Activated CD4-positive, alpha-beta T cell treated with anti-CD3 and anti-CD28 coated beads, Interleukin-2, amount 50 U/mL, for 16 hours (primary cell): ENCODE results near the gene BRD3OS.

Experiments
- DNase-seq: peaks from one replicate; pipeline ENCODE4 v3.0.0-alpha.2; 2020

Gene BRD3OS

GRCh38 chr9:133989625-133990365 is 35.5 kb upstream of the BRD3OS start:
- no peak for DNase-seq

DNA sequence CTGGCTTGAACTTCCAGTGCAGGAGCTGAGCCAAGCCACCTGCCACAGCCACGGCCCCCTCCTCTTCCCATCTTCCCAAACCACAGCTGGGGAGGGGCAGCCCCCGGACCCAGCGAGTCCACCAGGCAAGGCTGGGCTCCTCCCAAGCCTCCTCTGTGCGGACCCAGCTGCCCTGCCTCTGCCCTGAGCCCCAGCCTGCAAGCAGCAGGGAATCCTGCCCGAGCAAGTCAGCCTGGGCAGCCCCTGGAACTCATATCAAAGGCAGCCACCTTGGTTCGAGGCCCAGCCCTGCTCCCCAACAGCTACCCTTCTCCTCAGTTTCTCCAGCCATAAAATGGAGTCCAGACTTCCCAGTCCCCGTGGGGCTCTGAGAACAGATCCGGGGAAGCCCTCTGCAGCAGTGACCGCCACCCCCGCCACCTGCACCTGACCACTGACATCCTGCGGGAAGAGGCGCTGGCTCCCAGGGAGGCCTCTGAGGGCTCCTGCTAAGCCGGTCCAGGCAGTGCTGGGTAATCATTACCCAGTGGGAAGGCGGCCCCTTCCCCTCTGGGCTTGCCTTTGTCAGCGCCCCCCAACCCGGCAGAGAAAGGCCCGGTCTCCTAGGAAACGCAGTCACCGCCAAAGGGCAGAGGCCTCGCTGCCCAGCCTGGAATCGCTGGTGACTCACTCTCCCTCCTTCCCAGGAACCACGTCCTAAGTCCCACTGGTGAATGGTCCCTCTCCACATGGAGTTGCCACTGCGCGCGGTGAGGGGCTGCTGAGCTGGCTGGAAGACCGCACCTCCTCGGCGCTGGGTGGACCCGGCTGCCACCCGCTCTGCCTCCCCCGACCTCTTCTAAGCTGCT is 34.7 kb upstream of the BRD3OS start:
- DNase-seq, result no peak

DNA sequence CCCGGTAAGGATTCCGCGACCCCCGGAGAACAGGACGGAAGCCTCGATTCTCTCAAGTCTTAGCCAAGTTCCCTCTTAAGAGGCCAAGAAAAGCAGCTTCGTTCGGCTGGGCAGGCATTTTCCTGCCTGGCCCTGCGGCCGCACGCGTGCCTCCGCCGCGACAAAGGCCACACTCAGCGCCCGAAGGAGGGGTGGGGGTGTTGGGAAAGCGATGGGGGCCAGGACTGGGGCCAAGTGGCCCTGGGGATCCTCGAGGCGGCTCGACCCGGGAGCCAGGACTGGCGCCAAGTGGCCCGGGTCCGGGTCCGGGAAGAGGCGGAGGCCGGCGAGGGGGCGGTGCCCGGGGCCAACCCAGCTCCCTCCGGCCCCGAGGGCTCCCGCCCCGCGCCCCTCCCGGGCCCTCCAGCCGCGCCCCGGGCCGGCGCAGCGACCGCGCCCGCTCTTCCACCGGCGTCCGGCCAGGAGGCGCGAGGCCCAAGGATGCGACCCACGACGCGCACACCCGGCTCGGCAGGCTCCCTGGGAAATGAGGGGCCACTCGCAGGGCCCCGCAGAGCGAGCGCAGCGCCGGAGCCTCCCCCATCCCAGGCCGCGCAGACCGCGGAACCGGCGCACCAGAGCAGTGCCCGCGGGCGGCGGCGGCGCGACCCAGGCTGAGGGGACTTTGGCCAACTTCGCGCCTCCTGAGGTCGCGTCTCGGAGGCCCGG is 33.9 kb upstream of the BRD3OS start:
- no peak for DNase-seq

DNA sequence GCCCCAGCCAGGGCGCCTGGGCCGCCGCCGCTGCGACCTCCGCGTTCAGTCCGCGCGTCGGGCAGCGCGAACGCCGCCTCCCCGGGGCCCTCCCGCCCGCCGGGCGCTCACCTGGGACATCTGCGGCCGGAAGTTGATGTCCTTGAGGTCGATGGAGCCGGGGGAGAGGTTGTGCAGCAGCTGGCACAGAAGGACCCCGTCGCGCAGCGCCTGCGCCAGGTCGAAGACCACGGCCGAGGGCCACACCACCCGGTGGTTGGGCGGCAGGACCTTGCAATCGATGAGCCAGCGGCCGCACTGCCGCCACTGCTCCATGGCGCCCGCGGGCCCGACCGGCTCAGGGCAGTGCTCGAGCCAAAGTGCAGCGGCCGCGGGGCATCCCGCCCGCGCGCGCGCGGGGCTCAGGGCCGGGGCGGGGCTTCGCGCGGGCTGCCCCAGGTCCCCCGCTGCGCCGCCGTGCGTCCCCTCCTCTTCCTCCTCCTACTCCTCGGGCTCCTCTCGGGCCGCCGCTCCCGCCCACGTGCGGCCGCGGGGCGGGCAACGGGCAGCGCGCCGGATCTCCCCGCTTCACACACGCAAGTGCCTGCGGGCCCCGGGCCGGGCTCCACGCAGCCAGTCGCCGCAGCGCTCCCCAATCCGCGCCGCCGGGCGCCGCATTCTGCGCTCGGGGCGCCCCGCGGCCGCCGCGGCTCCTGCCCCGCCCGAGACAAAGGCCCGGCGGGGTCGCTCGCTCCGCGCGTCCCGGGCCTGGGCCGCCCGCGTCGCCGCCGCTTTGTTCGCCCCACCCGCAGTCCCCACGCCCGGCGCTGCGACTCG is 33.1 kb upstream of the BRD3OS start, which contains the start of gene VAV2:
VAV2 (minus strand) TSS at position 361 of the 816 bp plus-strand sequence; CDS start at position 315, 46 bp downstream.
- peak; percentile 43 for DNase-seq

GRCh38 chr9:133992780-133993634 is 32.3 kb upstream of the BRD3OS start:
- DNase-seq, result peak; percentile 61

GRCh38 chr9:133993635-133994253 is 31.5 kb upstream of the BRD3OS start:
- DNase-seq, result no peak

DNA sequence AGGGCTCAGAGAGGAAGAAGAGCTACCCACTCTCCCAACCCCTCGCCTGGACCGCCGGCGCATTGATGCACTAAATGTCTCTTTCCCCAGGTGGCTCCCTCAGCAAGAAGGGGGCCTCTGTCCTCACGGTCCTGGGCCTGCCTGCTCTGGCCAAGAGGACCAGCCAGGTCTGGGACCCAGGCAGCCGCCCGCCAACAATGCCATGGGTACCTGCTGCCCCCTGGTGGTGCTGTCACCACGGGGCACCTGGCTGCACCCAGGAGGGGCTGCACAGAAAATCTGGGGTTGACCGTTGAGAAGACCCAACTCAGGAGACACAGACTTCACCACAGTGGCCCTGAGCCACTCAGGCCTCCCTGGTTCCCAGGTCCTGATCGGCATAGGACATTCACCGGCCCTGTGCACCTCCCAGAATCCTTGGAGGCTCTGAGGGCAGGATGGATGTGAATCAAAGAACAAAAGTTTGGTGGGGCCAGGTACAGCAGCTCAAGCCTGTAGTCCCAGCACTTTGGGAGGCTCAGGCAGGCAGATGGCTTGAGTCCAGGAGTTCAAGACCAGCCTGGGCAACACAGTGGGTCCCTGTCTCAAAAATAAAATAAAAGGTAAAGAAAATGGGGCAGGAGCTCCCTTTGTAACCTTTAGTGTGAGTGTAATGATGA is 30.8 kb upstream of the BRD3OS start:
- DNase-seq, result peak; percentile 78

- DNase-seq, result peak; percentile 19
These were observed 30.0 kb upstream of the BRD3OS start for GRCh38 chr9:133995012-133995896.

- no peak for DNase-seq
These were observed 28.5 kb upstream of the BRD3OS start for GRCh38 chr9:133996531-133997520.

DNA sequence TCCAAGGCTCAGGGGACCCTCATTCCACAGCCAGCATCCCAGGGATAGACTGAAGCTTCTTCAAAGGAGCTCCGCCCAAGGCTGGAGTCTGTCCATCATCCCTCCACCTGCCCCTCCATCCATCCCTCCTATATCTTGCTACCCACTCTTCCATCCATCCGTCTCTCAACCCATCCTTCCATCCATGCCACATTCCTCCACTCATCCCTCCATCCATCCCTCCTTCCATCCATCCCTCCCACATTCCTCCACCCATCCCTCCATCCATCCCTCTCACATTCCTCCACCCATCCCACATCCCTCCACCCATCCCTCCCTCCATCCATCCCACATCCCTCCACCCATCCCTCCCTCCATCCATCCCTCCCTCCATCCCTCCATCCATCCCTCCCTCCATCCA is 27.7 kb upstream of the BRD3OS start:
- no peak for DNase-seq

GRCh38 chr9:133998915-133999595 is 26.2 kb upstream of the BRD3OS start:
- DNase-seq, result no peak

DNA sequence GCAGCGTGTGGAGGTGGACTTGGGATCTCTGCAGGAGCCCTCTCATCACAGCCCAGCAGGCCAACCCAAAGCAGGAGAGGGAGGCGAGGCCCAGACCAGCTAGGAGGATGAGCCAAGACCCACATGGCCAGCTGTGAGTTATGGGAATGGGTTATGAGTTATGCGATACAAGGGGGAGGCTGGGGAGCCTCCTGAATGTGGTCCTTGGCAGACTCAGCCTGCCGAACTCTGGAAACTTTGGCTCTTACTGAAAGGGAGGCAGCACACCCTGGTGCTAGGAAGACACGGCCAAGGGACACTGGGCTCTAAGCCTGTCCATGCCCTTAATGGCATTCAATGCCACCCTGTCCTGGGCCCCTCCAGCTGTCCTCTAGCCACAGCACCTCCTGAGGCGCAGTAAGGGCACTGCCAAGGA is 25.4 kb upstream of the BRD3OS start:
- no peak for DNase-seq

DNA sequence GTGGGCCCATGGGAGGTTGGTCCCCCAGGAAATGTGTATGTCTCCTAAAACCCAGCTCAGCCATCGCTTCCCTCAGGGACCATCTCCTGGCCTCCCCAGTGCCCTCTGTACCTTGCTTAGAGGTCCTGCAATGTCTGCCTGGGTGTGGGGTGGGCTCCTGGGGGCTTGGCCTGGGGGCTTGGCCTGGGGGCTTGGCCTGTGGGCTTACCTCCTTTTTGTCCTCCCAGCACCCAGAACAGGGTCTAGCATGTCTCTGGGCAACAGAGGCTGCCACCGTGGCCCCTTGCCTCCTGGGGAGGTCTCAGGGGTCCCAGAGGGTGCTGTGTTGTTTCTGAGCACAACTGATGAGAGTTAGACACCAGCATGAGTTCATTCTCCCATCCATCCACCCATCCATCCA is 22.5 kb upstream of the BRD3OS start:
- DNase-seq, result no peak

- no peak for DNase-seq
These were observed 22.0 kb upstream of the BRD3OS start for GRCh38 chr9:134003237-134003636.

- no peak for DNase-seq
These were observed 21.0 kb upstream of the BRD3OS start for GRCh38 chr9:134004131-134004873.

DNA sequence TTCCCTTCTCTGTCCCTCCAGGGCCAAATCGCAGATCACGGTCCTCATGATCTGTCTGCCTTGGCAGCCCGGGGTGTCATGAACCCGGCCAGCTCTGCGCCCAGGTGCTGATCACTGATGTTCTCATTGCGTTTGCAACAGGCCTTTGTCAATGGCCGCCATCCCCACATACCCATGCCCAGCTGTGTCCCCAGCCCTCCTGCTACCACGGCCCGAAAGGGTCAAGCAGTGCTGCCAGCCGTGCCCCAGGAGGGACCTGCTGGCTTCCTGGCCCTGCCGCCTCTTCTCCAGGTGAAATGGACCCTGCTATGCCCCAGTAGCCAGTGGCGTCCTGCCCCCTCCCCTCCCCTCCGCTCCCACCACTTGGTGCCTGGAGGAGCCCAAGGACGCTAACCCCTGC is 20.4 kb upstream of the BRD3OS start:
- DNase-seq, result no peak

GRCh38 chr9:134005381-134005780 is 19.9 kb upstream of the BRD3OS start:
- DNase-seq, result no peak
